Gastroesophageal sphincter (tissue), 4 donors: ENCODE measurements around the gene MPRIP. TPM values are rescaled to one million over a fixed set of nuclear protein-coding genes. Genes with fewer than 3 reads are reported as not detected.

Experiments
- ATAC-seq: fragments of 150-250 bp; one replicate; pipeline ENCODE4 v1.9.1; 2016; ENCODE audit warnings: mild to moderate bottlenecking, moderate library complexity
- H3K27ac ChIP-seq, 4 donors: fragments of 200-600 bp; sonication (generic) in 3 of 4; 1 replicate in 3 of 4; 2 replicates in 1 of 4; pipeline ENCODE4 v1.5.1; 2016 to 2019
- H3K27me3 ChIP-seq: fragments of 200-600 bp; sonication (generic); one replicate; pipeline ENCODE4 v1.5.1; 2019
- H3K36me3 ChIP-seq, 2 donors: fragments of 200-600 bp; sonication (generic); one replicate each; pipeline ENCODE4 v1.5.1; 2019; ENCODE audit warnings: control low read depth in 1 of 2
- H3K4me1 ChIP-seq, 3 donors: fragments of 200-600 bp; sonication (generic); 1 replicate in 2 of 3; 2 replicates in 1 of 3; pipeline ENCODE4 v1.5.1; 2016 to 2019; ENCODE audit warnings: control low read depth in 2 of 3
- H3K4me3 ChIP-seq, 2 donors: fragments of 200-600 bp; sonication (generic); one replicate each; pipeline ENCODE4 v1.5.1; 2019; ENCODE audit warnings: mild to moderate bottlenecking in 1 of 2, moderate library complexity in 1 of 2
- H3K9me3 ChIP-seq, 3 donors: fragments of 200-600 bp; sonication (generic); one replicate each; pipeline ENCODE4 v1.5.1; 2017 to 2019; ENCODE audit warnings: control low read depth in 2 of 3
- CTCF ChIP-seq, 4 experiments: fragments of 200-600 bp in 2 of 4; fragments of 450-650 bp in 2 of 4; sonication (generic) in 1 of 4; IDR thresholded peaks; one replicate each; pipeline ENCODE4 v1.5.1; 2017 to 2019; ENCODE audit warnings: antibody characterized with exemption in 4 of 4, mild to moderate bottlenecking in 2 of 4, moderate library complexity in 2 of 4
- EP300 ChIP-seq: sonication (generic); formaldehyde crosslinking; IDR thresholded peaks from one replicate; pipeline ENCODE4 v1.6.1; 2017; ENCODE audit warnings: antibody characterized with exemption, mild to moderate bottlenecking
- POLR2A ChIP-seq, 2 donors: fragments of 450-650 bp; IDR thresholded peaks; one replicate each; pipeline ENCODE4 v1.6.1; 2017; ENCODE audit warnings: antibody characterized with exemption in 2 of 2, mild to moderate bottlenecking in 2 of 2, moderate library complexity in 1 of 2
- POLR2AphosphoS5 ChIP-seq: sonication (generic); formaldehyde crosslinking; IDR thresholded peaks from one replicate; pipeline ENCODE4 v1.6.1; 2017; ENCODE audit warnings: antibody characterized with exemption
- WGBS, 2 donors: methylation state at CpG; one replicate each; pipeline ENCODE4 v1.1.5; 2018; ENCODE audit warnings: low coverage in 1 of 2; 5-methylcytosine and 5-hydroxymethylcytosine counted together
- total RNA-seq, 4 donors: library from RNA; depleted of rRNA; stranded (reverse); fragments of >200 nt; gene quantifications; one replicate each; pipeline ENCODE4 v1.1.0, GENCODE V29; 2016

MPRIP gene
- total RNA-seq, 4 donors from 2014 or later, result 113 to 233 (median 155) TPM

- Histone ChIP-seq H3K9me3 (no peaks in the 10 kb centered on the region), H3K4me1 (peaks cover 0 to 3% (median 0%) of the 10 kb centered on the region in 3 donors), H3K4me3 (no peak overlapping the region), H3K27ac (no peak overlapping the region), H3K36me3 (peaks cover 0 to 99% of the 10 kb centered on the region in 2 donors), H3K27me3 (no peaks in the 10 kb centered on the region)
- TF ChIP-seq POLR2AphosphoS5 (no peak), CTCF (IDR thresholded peaks at IDR 0.05) (no peak), EP300 (no peak), POLR2A (IDR thresholded peaks at IDR 0.05) (no peak)
- 80% methylated on average over 1 of the region's 23 CpGs for WGBS, 2 donors
- ATAC-seq, result no peak
These were observed 123.5 kb downstream of the MPRIP start for GRCh38 chr17:17165666-17166308.

DNA sequence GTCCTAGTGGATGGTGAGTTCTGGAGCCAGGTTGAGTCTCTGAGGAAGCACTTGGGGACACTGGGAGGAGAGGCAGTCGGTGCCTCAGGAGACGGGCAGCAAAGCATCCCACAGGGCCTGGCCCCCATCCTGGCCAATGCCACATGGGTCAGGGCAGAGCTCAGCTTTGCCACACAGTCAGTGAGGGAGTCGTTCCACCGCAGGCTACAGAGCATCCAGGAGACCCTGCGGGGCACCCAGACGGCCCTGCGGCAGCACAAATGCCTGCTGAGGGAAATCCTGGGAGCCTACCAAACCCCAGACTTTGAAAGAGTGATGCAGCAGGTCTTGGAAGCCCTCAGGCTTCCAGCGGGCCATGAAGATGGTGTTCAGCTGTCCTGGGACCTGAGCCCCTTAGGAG is 124.2 kb downstream of the MPRIP start:
- H3K36me3 ChIP-seq, result peaks cover 0 to 99% of the 10 kb centered on the region in 2 donors
- TF ChIP-seq POLR2A (IDR thresholded peaks at IDR 0.05) (no peak), POLR2AphosphoS5 (no peak)
- no peak overlapping the region for H3K4me3 ChIP-seq
- peaks cover 0 to 7% (median 0%) of the 10 kb centered on the region in 3 donors for H3K4me1 ChIP-seq
- H3K9me3 ChIP-seq, result no peaks in the 10 kb centered on the region
- H3K27ac ChIP-seq, result no peak overlapping the region
- no CpG with 5 or more reads among the region's 8 CpGs for WGBS, 2 donors
- no peak for ATAC-seq
- H3K27me3 ChIP-seq, result no peaks in the 10 kb centered on the region

GRCh38 chr17:17167356-17167755 is 125.1 kb downstream of the MPRIP start:
- Histone ChIP-seq H3K36me3 (peaks cover 0 to 99% of the 10 kb centered on the region in 2 donors), H3K4me3 (no peak overlapping the region), H3K27ac (no peak overlapping the region), H3K27me3 (no peaks in the 10 kb centered on the region), H3K4me1 (peaks cover 0 to 7% (median 0%) of the 10 kb centered on the region in 3 donors), H3K9me3 (no peaks in the 10 kb centered on the region)
- TF ChIP-seq POLR2A (IDR thresholded peaks at IDR 0.05) (no peak), EP300 (no peak), CTCF (IDR thresholded peaks at IDR 0.05) (no peak), POLR2AphosphoS5 (no peak)
- no peak for ATAC-seq
- WGBS, 2 donors, result 80% methylated on average over 1 of the region's 10 CpGs; no CpG with 5 or more reads in 1 of the 2 donors

GRCh38 chr17:17167986-17168385 is 125.7 kb downstream of the MPRIP start:
- Histone ChIP-seq H3K27me3 (no peaks in the 10 kb centered on the region), H3K4me3 (no peak overlapping the region), H3K36me3 (peaks cover 0 to 99% of the 10 kb centered on the region in 2 donors), H3K27ac (no peak overlapping the region), H3K9me3 (no peaks in the 10 kb centered on the region), H3K4me1 (peaks cover 0 to 7% (median 0%) of the 10 kb centered on the region in 3 donors)
- 60 to 80% methylated on average over 1 of the region's 10 CpGs for WGBS, 2 donors
- TF ChIP-seq CTCF (IDR thresholded peaks at IDR 0.05), result no peak
- TF ChIP-seq POLR2A (IDR thresholded peaks at IDR 0.05), result no peak
- no peak for TF ChIP-seq POLR2AphosphoS5
- no peak for TF ChIP-seq EP300
- ATAC-seq, result no peak

GRCh38 chr17:17168401-17168800 is 126.1 kb downstream of the MPRIP start:
- Histone ChIP-seq H3K27ac (no peak overlapping the region), H3K27me3 (no peaks in the 10 kb centered on the region), H3K4me1 (peaks cover 0 to 7% (median 0%) of the 10 kb centered on the region in 3 donors), H3K36me3 (peaks cover 0 to 99% of the 10 kb centered on the region in 2 donors), H3K4me3 (no peak overlapping the region), H3K9me3 (no peaks in the 10 kb centered on the region)
- no CpG with 5 or more reads among the region's 5 CpGs for WGBS, 2 donors
- no peak for TF ChIP-seq CTCF (IDR thresholded peaks at IDR 0.05)
- TF ChIP-seq EP300, result no peak
- no peak for TF ChIP-seq POLR2A (IDR thresholded peaks at IDR 0.05)
- no peak for TF ChIP-seq POLR2AphosphoS5
- ATAC-seq, result no peak
